Hematopoietic multipotent progenitor cell treated with erythropoietin and hydrocortisone succinate and interleukin-3 and kit ligand, for 6 days (in vitro differentiated cells): ENCODE measurements around the gene TMEM212.
"Not testable (repeated sequence)": the region's sequence is repeated elsewhere in the genome, so short reads cannot be mapped to it uniquely, and the experiment has no call there.

Experiments used
- DNase-seq: peaks from one replicate; pipeline ENCODE4 v3.0.0-alpha.2; 2015

The TMEM212 gene

DNA sequence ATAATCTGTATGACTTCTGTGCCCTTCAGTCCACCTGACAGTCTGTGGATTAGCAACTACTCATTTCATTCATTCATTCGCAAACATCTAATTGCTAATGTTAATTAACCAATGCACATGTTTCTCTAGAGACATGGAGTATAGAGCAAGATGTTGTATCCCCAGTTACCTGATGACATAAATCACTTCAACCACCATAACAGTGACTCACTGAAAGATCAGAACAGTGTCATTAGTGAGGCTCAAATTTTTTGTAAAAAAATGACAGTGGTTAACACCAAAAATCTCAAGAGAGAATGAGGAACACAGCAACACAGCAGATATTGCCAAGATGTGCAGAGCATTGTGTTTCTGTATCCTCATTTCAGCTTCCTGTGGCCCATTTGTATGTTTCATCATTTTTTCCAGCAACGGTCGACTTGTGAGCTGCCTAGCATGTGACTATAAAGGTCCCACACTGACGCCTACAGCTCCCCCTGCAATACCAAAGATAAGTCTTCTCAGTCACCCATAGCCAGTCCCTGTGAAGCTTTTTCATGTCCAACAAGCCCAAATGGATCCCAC is 29.2 kb upstream of the TMEM212 start:
- peak; percentile 92 for DNase-seq

DNA sequence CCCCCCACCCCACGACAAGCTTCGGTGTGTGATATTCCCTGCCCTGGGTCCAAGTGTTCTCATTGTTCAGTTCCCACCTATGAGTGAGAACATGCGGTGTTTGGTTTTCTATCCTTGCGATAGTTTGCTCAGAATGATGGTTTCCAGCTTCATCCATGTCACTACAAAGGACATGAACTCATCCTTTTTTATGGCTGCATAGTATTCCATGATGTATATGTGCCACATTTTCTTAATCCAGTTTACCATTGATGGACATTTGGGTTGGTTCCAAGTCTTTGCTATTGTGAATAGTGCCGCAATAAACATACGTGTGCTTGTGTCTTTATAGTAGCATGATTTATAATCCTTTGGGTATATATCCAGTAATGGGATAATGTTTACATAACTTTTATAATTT is 28.5 kb upstream of the TMEM212 start:
- not testable (repeated sequence) for DNase-seq

DNA sequence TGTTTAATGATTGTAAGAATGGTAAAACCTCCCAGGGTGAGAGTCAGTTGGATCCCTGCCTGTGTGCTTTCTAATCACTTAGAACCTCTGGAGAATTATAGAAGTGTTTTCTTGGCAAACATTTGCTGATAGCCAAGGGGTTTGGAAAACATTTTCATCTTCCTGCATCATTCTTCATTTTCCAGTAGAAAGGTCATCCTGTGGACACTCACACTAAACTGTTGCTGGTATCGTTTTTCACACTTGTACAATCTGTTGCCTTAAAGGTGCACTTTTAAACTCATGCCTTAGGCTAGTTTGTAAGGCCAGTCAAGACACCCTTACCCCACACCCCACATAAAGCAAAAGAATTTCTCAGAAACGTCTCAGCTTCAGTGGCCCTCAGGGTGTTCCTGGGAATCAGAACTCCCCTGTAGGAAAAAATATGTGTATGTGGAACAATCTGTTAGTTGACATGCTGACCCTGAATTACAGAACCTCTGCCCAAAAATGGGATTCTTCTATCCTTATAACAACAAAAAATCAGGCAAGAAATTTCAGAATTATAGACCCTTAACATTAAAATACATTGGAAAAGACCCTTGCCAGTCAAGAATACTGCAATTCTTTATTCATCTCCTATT is 27.1 kb upstream of the TMEM212 start:
- no peak for DNase-seq

DNA sequence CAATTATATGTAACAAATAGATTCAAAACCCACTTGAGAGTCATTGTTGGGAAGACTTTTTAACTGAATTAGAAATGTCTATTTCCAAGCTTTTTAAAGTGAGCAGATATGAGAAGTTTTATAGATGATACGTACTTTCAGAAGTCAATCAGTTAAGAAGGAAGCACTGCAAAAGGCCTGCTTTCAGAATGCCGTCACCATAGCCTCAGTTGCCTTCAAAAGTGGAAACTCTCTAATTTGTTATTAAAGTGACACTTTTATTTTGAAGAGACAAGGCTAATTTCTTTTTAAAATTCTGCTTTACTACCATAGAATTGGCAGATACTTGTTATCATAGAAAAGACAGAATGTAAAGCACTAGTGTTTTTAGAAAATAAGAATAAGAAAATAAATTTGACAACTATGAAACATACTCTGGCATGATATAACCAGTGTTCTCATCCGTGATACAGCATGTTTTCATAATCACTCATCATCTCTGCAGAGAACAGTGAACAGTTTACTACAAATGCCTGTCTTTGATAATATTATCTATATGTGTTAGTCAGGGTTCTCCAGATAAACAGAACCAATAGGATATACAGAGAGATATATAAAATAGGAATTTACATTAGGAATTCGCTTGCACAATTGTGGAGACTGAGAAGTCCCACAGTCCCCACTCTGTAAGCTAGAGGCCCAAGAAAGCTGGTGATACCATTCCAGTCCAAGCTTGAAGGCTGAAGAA is 25.9 kb upstream of the TMEM212 start:
- DNase-seq: no peak

DNA sequence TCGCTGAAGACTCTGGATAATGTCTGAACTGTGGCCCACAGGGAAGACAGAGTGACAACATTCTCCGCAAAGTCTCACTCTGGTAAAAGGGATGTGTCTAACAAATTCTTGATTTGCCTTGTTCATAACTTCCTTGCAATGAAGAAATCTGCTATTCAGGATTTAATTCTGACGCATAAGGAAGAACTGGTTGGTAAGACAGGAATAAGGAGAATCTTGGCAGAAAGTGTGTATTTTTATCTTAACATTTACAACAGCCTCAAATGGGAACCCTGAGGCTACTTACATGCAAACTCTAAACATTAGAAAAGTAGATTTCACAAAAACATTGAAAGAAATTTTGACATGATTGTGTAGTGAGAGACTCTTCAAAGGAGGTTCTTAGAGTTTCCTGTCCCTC is 22.1 kb upstream of the TMEM212 start:
- no peak for DNase-seq

DNA sequence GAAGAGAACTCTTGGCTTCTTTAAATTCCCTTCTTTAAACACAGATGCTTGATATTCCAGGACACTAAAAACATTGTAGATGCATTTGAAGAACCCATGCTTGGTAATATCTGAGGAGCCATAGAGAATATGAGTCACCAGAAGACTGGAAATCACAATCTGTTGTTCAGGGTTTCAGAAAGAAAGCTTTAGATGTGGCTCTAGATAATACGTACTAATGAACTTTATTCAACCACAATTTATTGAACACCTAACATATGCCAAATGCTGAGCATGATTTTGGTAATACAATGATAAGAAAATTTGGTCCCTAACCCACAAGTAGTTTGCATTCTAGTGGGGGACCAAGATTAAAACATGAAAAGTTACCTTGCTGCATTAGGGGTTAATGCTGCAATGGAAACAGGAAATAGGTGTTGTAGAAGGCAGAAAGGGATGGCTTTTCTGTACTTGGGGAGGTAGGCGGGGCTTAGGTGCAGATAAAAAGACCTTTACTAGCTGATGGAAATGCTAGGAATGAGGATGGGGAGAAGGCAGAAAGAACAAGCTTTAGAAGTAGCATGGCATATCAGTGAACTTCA is 21.3 kb upstream of the TMEM212 start:
- no peak for DNase-seq

DNA sequence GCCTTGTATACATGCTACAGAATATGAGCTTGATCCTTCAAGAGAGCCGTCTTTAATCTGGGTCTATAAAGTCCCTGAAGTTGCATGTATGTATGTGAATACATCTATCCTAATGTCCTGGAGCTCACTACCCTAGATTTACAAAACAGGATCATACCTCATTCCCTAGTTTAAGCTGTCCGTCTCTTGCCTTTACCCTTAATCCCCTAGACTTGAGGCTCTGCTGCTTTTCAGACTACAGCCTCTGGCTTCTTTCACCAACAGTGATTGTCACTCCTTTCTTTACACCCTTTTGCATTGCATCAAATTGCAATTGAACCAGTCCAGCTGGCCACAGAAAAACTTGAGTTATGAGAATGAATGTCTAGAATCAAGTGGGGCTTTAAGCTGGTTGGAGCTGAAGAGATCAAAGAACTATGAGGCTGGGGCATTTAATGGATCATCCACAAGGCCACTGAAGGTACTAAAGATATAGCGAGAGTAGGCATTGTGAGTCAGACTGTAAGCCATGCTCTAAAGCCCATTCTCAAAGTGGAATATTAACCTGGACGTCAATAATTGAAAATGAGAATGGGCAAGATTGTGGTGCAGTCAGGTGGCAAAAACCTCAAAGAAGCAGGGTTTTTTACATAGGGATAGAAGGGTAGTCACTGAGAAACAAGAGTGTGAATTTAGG is 20.6 kb upstream of the TMEM212 start:
- DNase-seq: no peak

DNA sequence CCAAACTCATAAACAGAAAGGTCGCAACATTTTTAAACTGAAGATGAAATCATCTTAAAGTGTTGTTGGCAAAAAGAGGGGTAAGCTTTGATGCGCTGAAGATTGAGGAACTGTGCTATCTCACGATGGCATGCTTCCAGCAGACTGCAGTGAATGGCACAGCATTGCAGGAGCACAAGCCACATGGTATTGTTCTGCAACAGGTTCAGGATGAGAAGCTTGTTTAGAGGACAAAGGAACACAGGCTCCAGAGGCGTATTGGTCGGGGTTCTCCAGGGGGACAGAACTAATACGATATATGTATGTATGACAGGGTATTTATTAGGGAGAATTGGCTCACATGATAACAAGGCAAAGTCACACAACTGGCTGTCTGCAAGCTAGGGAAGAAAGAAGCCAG is 19.0 kb upstream of the TMEM212 start:
- DNase-seq: peak; percentile 80

DNA sequence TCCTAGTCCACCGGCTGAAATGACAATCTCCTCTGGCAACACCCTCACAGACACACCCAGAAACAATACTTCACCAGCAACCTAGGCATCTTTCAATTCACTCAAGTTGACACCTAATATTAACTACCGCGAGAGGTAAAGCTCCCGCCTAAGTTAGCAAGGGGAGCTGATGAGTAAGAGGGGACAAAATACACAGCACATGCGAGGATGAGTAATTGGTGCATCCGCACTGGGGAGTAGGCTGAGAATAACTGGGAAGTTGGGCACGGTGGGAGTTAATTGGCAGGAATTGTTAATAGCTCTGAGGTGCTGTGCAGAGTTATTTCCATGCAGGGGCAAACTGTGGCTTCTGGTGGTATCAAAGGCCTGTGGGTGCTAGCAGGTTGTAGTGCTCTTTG is 18.3 kb upstream of the TMEM212 start:
- no peak for DNase-seq

DNA sequence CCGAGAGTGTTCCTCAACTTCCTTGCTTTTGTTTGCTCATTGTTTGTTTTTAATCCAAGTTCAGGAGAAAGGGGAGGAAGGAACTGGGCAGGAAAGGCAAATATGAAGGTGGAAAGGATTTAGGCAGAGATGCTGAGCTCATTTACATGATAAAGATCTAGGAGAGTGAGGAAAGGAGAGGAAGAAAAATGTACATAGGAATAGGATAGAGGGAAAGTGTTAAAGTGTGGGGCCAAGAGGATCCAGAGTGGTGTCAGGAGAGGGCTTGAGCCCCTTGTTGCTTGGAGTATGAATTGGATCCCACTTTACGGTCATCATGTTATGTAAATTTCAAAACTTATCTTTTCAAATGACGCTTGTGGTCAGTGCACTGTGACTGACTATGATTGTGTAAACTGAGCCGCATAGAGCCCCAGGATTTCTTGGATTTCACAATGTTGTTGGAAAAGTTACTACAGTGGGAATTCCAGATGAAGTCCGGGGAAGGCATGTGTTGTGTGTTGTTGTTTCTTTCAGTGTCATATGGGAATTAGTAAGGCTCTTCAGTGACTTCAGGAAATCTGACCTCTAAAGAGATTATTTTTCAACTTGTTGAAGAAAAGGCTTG is 17.8 kb upstream of the TMEM212 start:
- DNase-seq: no peak

DNA sequence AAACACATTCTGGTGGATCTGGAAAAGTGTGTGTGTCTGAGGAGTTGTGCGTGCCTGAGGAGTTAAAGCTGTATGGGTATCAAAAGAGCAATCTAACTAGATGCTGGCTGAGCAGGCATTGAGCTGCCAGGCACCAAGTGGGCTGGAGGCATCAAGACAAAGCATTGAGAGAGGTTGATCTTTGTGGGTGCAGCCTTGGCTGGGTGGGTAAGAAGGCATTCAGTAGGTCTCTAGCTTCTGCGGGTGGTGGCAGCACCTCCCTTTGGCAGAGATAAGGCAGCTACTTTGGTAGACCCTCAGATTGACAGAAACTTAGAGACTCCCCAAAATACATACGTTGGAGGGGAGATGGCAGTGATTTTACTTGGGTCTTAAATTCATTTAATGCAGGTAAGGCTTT is 15.8 kb upstream of the TMEM212 start:
- no peak for DNase-seq

DNA sequence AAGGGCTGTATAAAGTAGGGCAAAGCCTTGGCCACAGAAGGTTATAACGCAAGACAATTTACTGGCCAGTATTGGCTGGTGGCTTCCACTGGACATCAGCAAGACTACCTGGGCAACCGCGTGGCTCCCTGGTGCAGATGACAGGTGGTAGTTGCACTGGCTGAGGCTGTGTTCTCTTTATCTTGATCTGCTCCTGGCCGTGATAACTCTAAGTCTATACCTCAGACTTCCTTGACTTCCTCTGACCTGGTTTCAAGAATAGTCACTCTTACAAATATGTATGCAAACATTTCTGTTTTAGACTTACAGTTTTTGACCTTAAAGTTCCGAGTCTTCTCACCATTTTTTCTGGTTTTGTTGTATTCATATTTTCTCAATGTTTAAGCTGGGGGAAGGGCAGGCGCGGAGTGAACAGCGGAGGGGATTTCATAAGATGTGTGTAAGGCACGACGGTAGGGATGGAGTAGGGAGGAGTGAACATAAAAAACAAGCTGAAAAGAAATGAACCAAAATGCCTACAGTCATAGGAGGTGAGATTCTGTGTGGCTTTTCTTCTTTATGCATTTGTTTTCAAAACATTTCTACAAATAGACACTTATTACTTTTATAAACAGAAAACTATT is 15.2 kb upstream of the TMEM212 start:
- DNase-seq: no peak

DNA sequence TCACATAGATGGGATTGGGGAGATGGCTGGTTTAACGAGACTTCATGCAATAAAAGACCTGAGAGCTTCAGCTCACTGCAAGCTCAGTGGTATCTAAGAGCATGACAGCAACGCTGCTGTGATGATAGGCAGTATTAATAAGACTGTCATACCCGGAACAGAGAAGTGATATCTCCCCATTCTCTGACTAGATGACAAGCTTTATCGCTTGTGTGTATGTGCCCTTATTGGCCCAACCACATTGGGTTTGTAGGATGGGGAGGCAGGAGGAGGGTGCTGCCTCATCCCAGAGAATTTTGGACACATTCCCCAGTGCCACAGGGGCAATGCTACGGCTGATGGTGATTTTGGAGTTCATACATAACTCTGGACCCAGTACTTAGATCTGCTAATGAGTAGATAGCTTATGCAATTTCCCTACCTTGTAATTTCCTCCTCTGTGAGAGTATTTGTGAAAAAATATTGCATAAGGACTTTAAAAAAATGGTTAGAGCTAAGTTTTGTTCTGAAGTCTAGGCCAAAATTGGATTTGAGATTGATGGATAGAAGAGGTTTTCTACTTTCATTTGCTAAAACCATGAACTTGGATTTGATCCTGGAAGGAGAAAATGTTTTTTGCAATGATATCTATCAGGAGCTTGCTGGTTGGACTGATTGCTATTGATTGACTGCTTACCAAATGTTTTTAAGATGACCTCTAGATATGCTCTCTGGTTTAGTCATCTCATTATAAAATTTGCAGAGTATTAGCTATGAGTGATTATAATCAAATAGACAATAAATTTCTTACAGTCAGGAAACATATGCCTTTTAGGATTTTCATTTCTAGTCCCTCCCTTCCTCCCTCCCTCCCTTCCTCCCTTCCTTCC is 14.0 kb upstream of the TMEM212 start:
- DNase-seq: peak; percentile 62

DNA sequence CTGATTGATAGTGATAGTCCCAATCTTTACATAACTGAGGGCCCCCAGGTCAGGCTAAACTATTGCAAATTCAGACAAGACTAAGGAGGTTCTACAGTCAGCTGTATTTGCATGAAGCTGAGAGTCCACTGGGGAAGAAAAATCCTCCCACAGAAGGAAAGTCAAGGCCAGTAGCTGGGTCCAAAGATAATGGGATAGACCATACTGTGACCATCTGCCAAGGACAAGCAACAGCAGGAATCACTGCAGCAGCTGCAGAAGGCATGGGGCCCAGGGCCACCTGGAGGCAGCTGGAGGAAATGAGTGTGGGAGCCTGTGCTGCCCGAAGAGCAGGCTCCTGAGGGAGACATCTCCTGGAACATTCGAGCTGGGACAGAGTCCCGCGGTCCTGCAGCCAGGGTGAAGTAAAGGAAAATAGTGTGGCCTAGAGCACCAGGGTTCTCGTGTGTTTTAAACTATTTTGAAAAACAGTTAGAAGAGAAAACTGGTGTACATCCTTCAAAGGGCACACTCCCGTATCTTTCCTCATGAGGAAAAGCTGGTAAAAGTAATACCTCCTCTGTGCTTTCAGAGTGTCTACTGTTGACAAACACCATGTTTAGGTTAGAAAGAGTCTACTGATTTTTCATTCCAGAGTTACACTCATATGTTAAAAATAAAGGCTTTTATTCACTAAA is 13.2 kb upstream of the TMEM212 start:
- peak; percentile 74 for DNase-seq

DNA sequence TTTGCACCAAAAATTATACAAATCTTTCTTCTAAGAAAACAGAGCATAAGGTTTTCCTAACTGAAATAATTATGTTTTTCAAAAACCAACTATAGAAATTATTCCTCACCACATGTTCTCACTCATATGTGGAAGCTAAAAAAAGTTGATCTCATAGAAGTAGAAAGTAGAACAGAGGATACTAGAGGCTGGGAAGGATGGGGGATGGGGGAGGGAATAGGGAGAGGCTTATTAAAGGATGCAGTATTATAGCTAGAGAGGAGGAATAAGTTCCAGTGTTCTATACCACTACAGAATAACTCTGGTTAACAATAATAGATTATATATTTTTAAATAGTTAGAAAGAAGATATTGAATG is 12.7 kb upstream of the TMEM212 start:
- DNase-seq: no peak

DNA sequence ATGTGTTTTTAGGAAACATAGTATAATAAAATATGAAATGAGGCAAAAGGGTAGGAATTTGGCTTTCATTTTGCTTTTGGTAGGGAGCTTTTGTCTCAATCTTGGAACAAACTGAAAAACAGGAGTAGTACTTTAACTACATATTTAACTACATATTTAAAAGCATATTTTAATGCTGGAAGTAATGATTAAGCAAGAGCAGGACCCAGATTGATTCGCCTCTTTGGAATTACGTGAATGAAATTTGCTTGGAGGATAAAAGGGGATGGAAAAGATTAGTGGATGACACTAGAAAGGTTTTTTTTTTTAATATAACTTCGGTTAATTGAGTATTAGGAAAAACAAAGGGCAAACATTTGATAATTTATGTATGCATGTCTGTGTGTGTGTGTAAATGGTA is 11.2 kb upstream of the TMEM212 start:
- no peak for DNase-seq

DNA sequence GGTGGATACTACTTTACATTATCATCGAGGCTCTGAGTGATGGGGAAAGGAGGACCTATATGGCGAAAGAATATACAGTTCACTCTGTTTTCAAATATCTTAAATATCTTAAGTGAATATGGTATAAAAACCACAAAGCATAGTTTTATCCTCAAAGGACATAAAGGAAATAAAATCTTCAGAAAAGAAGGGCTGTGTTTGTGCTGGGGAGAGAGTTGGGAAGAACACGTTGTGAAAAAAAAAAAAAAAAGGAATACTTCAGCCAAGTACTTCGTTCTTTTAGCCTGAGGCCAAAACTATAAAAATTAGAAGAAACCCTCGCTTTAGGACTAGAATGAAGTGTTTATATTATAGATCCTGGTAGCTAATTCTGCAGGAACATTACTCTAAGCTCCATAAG is 10.2 kb upstream of the TMEM212 start:
- DNase-seq: no peak

DNA sequence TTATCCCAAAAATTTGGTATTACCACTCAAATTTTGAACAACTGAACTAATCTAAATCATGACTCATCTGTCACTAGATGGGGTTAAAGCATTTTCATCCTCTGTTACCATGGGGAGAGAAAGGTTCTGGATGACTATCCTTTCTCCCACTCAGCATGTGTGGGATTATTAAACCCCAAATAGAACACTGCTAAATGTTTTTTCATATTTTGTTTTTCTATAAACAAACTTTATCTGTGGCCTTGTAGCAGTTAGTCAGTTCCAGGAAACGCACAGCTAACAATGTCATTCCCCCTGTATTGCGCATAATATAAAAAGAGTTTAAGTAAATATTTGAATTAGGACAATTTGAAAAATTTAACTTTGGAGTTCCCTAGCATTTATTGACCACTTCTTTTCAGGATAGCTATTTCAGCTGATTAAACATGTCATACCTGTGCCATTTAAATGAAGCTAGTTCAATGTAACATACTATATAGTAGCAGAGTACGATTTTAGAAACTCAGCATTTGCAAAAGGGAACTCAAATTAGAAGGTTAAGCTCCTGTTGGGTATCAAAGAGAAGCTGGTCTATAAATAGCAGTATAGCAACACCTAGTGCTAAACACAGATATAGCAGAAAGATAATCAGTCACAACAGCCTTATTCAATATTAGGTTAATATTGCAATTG is 9.2 kb upstream of the TMEM212 start:
- DNase-seq: peak; percentile 74

DNA sequence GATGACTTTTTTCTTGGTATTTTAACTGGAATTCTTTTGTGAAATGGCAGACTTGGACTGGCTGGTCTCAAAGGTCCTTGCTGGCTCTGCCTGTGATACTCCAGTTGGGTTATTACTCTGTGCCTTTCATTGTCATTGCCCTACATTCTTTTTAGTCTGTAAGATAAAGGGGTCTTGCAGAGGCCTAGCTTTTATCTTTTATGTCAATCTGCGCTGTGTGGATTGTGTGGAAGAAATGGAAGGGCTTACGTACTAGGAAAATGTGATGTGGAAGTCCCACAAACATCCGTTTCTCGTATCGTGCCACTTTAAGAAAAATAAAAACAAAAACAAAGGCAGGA is 8.7 kb upstream of the TMEM212 start:
- DNase-seq: no peak

DNA sequence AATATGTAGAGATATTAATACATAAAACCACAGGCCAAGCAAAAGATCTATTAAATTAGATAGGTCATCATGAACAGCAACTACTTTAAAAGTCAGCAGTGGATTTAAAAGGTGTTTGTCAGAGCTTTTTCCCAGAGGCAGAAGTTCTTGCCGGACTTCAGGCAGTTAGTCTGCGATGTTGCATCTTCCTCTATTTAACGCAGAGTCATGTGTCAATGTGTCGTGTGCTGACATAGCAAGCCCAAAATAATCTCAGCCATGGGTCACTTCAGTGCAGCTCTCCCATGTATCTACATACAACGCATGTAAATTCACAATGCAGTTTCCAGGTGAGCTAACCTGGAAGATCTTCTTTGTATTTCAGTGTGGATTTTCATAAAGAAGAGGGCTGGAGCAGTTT is 8.0 kb upstream of the TMEM212 start:
- peak; percentile 44 for DNase-seq

DNA sequence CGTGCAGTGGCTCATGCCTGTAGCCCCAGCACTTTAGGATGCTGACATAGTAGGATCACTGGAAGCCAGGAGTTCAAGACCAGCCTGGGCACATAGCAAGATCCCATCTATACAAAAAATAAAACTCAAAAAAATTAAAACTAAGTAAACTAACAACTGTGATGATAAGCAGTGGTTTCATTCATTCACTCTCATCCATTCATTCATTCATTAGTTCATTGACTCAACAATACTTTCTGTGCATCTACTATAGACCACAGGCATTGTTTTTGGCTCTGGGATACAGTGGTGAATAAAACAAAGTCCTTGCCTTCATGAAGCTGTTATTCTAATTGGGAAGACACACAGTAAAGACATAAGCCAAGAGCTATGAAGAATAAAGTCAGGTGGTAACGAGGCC is 7.5 kb upstream of the TMEM212 start:
- DNase-seq: no peak
